Choroid plexus epithelial cell (primary cell): ENCODE data around the gene FRMPD4.

Experiments
- DNase-seq: peaks from one replicate; pipeline ENCODE4 v3.0.0-alpha.2; 2010; ENCODE audit warnings: low read depth
- H3K4me3 ChIP-seq: 2 replicates; pipeline ENCODE4 v1.5.1; 2011; ENCODE audit warnings: low read depth, mild to moderate bottlenecking, control low read depth, low read length, moderate library complexity
- TF ChIP-seq, protein P1 (sequence below): conservative IDR thresholded peaks from 2 replicates; pipeline ENCODE4 v1.5.1; 2011; ENCODE audit warnings: low read depth, mild to moderate bottlenecking, control low read depth, inconsistent platforms, low read length, moderate library complexity

The FRMPD4 gene

GRCh38 chrX:12582649-12583048 lies 444.4 kb downstream of the FRMPD4 start:
- TF ChIP-seq, protein P1, sequence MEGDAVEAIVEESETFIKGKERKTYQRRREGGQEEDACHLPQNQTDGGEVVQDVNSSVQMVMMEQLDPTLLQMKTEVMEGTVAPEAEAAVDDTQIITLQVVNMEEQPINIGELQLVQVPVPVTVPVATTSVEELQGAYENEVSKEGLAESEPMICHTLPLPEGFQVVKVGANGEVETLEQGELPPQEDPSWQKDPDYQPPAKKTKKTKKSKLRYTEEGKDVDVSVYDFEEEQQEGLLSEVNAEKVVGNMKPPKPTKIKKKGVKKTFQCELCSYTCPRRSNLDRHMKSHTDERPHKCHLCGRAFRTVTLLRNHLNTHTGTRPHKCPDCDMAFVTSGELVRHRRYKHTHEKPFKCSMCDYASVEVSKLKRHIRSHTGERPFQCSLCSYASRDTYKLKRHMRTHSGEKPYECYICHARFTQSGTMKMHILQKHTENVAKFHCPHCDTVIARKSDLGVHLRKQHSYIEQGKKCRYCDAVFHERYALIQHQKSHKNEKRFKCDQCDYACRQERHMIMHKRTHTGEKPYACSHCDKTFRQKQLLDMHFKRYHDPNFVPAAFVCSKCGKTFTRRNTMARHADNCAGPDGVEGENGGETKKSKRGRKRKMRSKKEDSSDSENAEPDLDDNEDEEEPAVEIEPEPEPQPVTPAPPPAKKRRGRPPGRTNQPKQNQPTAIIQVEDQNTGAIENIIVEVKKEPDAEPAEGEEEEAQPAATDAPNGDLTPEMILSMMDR, result no peak
- DNase-seq, result no peak
- no peak overlapping the region for H3K4me3 ChIP-seq

DNA sequence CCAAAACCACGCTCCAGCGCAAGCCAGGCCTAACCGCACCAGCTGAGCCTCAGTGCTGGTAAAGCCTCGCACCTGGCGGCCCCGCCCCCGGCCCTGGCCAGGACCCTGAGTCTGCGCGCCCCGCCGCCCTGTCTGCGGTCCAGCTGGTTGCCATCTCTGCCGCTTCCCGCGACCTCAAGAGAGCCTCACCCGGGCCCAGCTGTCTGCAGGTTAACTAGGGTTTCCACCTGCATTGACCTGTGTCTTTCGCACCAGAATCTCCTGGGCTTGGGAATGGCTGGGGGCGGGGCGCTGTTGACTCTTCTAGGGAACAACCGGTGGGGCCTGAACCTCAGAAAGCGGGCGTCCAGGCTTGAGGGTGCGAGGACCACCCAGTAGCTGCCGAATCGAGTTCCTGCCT lies 445.3 kb downstream of the FRMPD4 start:
- H3K4me3 ChIP-seq, result no peak overlapping the region
- TF ChIP-seq, protein P1, result no peak
- no peak for DNase-seq

GRCh38 chrX:12595720-12596119 lies 457.4 kb downstream of the FRMPD4 start:
- H3K4me3 ChIP-seq, result no peak overlapping the region
- DNase-seq, result no peak
- TF ChIP-seq, protein P1, result no peak

- DNase-seq, result no peak
- H3K4me3 ChIP-seq, result no peak overlapping the region
- TF ChIP-seq, protein P1, result no peak
These were observed 471.8 kb downstream of the FRMPD4 start for GRCh38 chrX:12610079-12610478.

GRCh38 chrX:12611471-12611870 lies 473.2 kb downstream of the FRMPD4 start:
- no peak for DNase-seq
- H3K4me3 ChIP-seq, result no peak overlapping the region
- TF ChIP-seq, protein P1, result no peak

DNA sequence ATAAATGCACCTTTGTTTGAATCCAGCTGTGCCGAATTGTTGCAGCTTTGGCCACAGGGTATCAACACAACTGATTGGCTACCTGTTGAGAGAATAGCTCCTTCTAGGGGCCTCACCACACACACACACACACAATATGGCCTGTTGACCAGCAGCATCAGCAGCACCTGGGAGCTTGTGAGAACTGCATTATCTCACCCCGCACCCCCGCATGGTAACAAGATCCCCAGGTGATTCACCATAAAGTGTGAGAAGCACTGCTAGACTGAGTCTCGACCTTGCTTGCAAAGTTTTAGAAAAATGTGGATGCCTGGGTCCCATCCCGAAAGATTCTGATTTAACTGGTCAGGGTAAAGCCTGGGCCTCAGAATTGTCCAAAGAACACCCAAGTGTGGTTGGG lies 476.0 kb downstream of the FRMPD4 start:
- H3K4me3 ChIP-seq, result no peak overlapping the region
- no peak for DNase-seq
- TF ChIP-seq, protein P1, result no peak

GRCh38 chrX:12615061-12615460 lies 476.8 kb downstream of the FRMPD4 start:
- TF ChIP-seq, protein P1, result no peak
- DNase-seq, result no peak
- no peak overlapping the region for H3K4me3 ChIP-seq
